Measurements from ENCODE around the gene COQ8B.

The COQ8B gene

DNA sequence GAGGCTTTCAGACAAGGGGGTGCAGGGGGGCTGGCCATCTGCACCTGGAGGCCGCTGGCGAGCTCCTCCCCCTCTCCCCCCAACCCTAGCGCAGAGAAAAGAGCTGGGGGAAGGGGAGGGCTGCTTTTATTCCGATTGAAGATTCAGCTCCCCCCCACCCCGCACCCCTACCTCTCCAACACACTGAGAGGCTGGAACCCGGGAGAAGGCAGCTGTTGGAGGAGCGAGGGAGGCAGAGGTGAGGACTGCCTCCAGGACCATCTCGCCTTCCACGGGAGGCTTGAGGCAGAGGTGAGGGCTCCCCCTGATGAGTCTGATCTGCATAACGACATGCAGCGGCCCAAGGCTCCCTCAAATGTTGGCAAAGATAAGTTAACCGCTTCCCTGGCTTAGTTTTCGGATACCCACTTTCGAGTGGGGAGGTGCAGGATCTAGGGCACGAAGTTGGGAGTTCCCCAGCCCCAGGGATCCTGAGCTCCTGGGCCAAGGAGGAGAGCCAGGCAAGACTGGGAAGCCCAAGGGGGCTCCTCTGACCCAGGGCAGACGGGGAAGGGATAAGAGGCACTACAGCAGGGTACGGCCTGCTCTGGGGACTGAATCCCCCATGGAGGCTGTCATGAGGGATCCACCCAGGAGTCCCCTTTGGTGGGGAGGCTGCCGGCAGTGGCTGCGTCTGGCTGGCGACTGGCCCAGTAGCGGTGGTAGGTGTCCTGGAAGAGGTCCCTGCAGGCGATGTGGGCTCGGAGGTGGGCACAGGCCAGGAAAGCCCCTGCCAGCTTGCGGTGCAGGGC, 25.1 kb downstream of the COQ8B start:
- DNase-seq: peak in 1 of 51 donors; percentile 63

DNA sequence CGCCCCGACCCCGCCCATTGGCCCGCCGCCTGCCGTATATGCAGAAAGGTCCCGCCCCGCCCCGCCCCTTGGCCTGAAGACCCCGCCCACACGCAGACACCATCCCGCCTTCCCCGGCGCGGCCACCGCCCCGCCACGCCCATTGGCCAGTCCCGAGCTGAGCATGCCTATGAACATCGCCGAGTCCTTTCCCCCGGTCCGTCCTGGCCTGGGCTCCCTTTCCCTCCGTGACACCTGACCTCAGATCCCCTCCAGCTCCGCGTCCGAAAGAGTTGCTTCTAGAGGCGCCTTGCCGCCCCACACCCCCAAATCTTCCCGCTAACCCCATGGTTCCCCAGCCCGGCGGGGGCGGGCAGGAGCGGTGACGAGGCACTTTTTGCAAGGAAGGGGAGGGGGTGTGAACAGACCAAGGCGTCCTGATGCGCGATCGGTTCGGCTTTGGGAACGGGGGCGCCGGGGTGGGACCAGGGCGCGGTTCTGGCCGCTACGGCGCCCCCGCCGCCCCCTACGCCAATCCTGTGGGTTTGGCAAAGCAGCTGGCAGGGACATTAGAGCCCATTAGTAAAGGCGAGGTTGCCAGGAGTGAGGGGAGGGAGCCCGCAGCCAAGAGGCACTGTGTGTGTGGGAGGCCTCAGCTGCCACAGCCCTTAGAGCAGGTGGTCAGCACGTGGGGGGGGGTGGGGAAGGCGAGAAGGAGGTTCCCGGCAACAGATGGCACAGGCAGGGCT, 25.8 kb downstream of the COQ8B start:
- peak; percentile 38 to 97 (median 86) for DNase-seq

DNA sequence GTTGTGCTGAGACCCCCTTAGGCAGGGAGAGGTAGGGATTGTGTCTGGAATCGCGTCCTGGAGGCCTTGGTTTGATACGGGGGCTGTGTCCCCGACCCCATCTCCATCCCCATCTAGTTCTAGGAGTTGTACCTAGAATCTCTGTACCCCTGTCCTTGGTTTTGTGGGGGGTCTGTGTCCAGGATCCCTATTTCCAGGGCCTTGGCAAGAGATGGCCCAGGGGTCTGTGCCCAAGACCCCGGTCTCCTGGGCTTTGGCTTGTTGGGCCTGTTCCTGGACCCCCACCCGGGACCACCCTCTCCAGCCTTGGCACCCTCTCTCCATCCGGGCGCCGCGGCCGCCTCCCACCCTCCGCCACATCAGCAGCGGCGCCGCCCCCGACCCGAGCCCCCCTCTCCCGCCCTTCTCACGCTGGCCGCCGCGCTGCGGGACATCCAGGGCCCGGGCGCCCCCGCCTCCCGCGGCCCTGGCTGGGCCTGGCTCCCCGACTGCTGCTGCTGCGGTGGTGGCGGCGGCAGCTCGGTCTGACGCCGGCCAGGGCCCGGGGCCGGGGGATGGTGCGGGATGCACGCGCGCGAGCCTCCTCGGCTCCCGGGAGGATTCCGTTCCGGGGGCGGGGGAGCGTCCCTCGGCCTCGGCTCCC, 26.5 kb downstream of the COQ8B start, which contains the start of gene NUMBL:
Gene NUMBL, minus strand, starts transcription at position 602 of the 643 bp plus-strand sequence. Its CDS starts 168 bp downstream, at position 434.
- no peak for DNase-seq

DNA sequence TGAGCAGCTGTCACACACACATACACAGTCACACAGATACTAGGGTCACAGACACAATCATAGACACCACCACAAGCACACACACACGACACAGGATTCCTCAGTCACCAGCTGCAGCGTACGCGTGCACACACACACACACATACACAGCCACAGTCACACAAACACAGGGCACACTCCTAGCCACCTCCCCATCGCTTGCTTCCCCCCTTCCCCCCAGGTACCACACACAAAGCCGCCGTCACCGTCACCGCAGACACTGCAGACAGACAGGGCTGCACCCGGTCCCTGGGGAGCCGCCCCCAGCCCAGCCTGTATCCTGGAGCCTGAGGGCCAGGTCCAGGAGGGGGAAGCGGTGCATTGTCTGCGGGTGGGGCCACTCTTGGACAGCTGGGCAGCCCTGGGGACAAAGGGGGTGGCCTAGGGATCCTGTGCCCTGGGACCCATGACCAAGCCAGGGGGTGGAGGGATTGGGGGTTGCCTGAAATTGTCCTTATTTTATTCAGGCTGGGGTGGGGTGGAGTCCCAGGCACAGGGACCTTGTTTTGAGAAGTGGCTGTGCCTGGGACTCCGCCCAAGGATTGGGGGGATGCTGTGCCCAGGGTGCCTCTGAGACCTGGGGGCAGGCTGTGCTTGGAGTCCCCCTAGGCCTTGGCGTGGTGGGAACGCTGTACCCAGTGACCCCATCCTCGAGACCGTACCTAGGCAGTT, 27.2 kb downstream of the COQ8B start:
- DNase-seq: peak in 2 of 51 donors; percentile 1 to 22

DNA sequence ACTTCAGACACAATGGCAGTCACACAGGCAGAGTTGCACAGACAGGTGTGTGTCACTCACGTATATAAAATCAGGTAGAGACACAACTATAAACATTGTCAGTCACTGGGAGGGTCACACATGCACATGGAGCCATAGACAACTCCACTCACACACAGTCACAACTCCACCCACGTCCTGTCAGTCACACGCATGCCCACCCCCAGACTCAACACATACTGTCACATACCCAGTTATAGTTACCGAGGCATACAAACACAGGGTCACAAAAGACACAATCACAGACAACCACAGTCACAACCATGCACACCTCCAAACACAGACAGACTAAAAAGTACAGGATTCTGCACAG, 27.7 kb downstream of the COQ8B start:
- DNase-seq: peak in 1 of 51 donors; percentile 18

DNA sequence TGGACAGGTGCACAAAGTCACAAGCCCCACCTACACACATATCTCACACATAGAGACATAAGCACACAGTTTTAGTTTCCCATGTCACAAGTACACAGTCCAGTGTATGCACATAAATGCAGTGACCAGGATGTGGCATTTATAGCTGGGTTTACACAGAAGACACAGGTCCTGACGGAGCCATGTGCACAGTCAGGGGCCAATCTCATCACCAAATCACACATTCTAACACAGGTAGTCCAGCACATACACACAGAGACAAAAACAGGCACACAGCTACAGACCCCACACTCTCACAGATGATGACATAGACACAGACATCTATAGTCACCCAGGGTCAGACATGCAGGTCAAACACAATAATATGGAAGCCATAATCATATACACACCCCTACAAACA, 28.4 kb downstream of the COQ8B start:
- no peak for DNase-seq

DNA sequence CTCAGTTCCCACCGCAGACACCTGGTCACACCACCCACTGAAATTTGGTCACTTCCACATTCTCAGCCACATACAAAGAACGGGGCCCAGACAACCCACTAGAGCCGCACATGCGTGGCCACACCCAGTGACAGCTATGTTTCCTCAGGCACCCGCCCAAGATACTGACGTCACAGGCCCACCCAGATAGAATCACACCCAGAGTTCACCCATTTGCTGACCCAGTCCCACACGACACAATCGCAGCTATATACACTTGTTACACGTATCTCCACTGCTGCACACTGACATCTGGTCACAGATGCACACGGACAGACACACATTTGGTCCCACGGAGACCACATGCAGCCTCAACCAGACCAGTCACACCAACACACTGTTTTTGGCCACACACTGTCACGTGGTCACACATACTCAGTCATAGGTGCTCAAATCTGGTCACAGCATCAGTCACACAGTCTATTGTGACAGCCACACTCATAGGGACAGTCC, 29.1 kb downstream of the COQ8B start:
- peak in 1 of 51 donors; percentile 44 for DNase-seq

DNA sequence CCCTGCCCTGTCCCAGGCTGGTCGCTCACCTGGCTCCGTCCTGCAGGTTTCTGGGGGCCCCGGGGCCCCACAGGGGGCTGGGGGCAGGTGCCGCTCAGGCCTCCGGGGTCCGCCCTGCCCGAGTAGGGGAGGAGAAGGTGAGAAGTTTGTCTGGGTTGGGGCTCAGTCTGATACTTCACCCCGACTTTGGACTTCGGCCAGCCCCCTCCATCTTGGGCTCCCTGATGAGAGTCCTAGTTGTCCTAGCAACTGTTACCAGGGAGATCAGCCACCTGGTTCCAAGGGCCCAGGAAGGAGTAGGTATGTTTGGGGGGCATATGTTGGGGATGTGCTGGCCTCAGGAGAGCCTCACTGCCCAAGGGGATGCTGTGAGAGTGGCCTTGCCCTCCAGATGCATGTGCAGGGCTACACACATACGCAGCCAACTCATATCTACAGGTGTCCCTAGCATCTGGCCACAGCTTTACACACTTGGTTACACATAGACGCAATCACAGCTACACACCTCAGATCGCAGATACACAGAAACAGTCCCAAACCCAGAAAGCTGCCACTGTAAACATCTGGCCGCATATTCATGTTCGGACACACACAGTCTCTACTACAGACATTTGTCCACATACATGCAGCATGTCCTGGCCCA, 29.7 kb downstream of the COQ8B start:
- no peak for DNase-seq

DNA sequence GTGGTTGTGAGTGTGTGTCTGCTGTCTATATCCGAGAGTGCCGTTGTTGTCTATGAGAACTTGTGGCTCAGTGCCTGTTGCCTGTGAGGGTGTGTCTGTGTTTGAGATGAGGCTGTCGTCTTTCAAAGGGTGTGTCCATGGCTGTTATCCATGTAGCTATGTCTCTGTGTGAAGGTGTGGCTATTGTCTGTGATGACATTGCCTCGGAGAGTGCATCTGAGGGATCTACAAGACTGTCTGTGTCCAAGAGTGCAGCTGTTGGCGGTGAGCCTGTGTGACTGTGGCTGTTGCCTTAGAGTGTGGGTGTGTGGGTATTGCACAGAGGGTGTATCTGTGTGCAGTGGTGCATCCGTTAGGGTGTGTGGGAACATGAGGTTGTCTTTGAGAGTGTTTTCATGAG, 31.1 kb downstream of the COQ8B start:
- DNase-seq: no peak

DNA sequence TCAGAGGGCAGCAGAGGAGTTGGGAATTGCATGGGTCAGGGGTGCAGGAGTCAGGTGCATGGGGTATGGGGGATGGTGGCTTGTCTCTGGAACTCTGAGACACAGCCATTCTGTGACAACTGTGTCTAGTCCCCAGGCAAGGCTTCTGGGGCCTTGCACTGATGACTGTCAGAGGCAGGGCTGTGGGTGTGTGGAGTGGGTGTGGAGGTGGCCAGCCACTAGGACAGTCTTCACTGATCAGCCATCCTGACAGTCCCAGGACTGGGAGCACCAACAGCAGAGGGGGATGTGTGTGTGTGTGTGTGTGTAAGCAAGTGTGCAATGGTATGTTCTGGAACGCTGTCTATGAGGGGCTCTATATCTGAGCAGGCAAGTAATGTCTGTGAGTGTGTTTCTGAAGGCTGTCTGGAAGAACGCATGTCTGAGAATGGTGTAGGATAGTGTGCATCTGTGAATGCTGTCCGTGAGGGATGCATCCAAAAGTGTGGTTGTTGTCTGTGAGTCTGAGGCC, 31.6 kb downstream of the COQ8B start:
- DNase-seq: no peak

DNA sequence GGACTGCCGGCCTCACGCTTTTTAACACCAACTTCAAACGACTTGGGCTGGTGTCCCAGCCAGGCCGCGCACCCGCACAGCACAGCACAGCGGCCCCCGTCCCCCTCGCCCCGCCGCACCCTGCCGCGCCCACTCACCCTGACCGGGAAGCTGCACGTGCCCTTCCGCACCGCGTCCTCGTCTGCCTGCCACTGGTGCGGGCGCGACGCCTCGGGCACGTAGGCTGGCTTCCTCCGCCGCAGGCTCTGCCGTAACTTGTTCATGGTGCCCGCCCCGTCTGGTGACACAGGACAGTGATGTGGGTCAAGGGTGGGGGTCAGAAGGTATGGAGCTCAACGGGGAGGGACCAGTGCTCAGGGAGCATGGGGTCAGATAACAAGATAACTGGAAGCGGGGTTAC, 32.4 kb downstream of the COQ8B start:
- DNase-seq: no peak

DNA sequence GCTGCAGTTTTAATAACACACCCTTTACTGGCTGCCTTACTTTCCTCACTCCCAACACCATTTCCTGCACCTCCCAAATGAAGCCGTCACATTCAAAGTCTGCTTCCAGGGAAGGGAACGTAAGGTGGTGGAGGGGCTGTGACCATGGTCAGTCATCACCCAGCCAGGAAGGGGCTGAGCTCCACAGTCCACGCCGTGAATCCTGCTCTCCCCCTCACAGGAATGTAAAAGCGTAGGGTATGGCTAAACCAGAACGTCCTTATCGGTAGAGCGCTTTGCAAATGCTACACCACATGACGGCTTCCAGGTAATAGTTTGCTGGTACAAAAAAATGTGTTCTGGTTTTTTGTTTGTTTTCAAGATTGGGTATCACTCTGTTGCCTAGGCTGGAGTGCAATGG, 33.2 kb downstream of the COQ8B start:
- DNase-seq: no peak

DNA sequence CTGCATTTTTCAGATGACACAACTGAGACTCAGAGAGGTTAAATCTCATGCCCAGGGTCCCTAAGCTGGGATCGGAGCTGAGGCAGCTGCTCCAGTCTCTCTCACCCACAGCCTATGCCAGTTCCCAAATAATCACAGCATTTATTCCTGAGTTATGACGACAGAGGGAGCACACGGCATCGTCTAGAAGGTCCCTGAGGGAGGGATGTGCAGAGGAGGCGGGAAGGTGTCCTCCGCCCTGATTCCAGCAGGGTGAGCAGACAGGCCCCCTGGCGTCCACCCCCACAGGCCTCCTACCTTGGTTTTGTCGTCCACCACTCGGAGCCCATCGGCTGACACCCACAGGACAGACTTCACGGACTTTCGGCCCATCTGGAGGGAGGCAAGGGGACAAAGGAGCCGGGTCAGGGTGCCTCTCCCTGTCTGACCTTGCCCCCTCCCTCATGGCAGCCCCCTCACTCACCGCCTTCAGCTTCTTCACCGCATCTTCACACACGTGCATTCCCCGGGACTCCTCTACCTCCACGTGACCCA, 34.2 kb downstream of the COQ8B start:
- no peak for DNase-seq

DNA sequence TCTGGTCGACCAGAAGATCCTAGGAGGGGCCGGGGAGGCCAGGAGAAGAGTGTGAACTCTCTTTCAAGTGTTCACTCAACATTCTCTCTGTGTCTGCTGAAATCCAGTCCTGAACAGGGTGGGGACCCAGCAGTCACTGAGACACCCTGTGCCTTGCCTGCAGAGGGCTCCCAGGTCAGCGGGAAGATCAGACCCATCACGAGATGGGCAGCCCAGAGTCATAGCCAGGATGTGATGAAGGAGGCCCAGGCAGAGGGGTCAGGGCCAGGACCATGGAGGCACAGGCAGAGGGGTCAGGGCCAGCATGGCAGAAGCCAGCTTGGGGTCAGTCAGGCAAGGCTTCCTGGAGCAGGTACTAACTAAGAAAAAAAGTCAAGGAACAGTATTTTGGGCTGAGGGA, 35.6 kb downstream of the COQ8B start:
- DNase-seq: no peak

DNA sequence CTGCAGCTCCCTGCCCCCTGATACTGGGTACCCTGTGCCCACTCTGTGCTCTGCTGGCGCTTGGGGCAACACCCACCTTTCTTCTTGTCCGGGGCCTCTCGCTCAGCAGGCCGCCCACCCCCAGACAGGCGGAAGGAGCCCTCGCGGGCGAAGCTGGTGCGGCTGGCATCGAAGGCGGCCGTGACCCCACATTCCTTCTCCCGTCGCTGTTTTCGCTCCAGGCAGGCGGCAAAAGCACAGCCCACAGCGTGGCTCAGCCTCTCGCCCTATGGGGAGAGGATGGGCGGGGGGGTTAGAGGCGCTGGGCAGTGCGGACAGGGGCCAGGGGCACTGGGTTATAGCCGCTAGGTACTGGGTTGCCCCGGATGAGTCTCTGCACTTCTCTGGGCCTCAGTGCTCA, 39.5 kb downstream of the COQ8B start:
- no peak for DNase-seq

DNA sequence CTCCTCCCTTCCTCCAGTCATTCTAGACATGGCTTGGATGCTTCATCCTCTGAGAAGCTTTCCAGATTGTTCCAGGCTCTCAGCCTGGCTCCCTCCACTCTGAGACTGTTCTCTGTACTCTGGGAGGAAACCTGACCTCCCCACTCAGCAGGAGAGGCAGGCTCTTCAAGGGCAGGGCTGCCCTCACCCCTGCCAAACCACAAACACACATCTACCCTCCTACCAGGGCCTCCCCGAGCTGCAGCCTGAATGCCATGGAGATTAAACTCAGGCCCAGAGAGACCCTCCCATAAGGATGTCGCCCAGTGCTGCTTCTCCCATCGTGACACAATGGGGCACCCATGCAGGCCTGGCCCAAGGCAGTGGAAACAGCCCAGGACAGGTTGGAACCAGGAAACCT, 42.4 kb downstream of the COQ8B start:
- DNase-seq: no peak

DNA sequence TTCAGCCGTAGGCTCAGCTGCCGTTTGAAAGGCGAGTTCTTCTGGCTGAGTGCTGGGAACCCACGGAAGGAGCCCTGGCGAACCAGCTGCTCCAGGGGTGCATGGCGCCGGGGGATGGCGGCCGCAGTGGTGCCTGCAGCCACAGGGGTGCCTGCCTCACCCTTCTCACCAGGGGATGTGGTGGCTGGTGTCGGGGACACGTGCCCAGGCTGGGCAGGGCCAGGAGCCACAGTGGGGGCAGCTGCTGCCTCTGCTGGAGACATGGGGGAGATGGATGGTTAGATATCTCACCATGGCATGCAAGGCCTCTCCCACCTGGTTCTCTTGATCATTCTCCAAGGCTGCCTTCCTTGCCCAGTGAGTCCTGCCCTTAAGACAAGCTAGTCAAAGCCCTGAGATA, 43.3 kb downstream of the COQ8B start:
- DNase-seq: no peak

DNA sequence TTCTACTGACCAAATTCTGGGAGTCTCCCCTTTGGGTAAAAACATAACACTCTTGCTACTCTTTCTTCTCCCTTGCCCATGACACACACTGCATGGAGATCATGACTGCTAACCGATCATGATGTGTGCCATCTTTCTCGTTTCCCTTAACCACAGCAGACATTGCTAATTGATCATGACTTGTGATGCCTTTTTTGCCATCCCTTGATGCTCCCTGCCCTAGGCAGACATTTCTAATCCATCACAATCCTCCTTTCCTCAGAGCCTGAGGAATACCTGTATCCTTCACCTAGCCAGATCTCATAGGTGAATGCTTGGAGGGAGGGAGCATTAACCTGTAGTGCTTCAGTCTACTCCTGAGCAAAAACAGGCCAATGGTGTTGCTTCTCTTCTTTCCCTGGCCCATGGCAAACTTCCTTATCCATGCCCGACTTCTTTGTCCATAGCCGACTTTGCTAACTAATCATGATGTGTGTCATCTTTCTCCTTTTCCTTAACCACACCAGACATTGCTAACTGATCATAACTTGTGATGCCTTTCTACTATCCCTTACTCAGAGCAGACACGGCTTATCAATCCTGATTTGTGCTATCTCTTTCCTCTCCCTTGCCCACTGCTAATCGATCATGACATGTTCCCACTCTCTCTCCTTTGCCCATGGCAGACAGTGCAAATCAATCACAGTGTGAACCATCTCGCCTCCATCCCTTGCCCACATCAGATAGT, 44.0 kb downstream of the COQ8B start:
- no peak for DNase-seq

DNA sequence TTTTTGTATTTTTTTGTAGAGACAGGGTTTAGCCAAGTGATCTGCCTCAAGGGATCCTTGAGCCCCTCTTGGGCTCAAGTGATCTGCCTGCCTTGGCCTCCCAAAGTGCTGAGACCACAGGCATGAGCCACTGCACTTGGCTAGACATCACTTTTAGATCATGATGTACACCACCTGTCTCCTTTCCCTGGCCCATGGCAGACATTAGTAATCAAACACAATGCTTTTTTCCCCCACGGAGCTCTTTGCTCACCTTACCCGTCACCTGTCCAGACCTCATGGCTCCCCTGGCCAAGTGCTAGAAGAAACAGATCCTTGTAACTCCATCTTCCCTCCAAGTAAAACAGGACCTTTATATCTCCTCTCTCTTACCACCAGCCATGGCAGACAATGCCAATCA, 44.6 kb downstream of the COQ8B start:
- DNase-seq: no peak

DNA sequence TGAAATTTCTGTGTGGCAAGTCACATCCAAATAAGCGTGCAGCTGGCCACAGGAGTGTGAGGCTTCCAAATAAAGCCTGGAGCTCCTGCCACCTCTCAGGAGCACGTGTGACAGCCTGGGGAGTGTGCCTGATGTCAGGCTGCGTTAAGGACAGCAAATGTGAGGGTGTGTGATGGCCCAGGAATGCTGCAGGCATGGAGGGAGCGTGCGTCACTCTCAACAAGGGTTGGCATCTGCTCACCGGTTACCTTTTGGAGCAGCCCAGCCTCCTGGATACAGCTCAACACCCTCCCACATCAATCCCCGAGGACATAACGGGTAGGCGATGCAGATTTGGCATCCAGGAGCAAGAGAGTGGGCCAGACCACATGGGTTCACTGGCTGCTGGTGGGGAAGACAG, 45.3 kb downstream of the COQ8B start:
- DNase-seq: peak in 3 of 51 donors; percentile 17 to 62 (median 49)

All from hypothalamus (tissue), 51 donors.